NT2/D1 (cell line): ENCODE data around the gene SEC31B.

Experiments used
- SUZ12 ChIP-seq: IDR thresholded peaks from 2 replicates; pipeline ENCODE4 v1.6.1; 2011; ENCODE audit not compliant: insufficient read length, insufficient read depth; ENCODE audit errors: extremely low read depth
- ZNF274 ChIP-seq: IDR thresholded peaks from 2 replicates; pipeline ENCODE4 v1.6.1; 2011; ENCODE audit warnings: mild to moderate bottlenecking, low read depth, low read length

- TF ChIP-seq ZNF274 (no peak), SUZ12 (no peak)
Observed at GRCh38 chr10:100508266-100508665, 11.4 kb downstream of the SEC31B start.
